Prostate gland (tissue), 2 donors: Measurements from ENCODE around the gene RAB11FIP2.

ENCODE experiments used
- CTCF ChIP-seq, 4 experiments: fragments of 200-600 bp in 2 of 4; fragments of 450-650 bp in 2 of 4; sonication (generic) in 2 of 4; IDR thresholded peaks; 1 replicate in 3 of 4; 2 replicates in 1 of 4; pipeline ENCODE4 v1.5.1; 2016 to 2019; ENCODE audit warnings: antibody characterized with exemption in 4 of 4, mild to moderate bottlenecking in 2 of 4, moderate library complexity in 2 of 4
- POLR2A ChIP-seq: fragments of 450-650 bp; IDR thresholded peaks from one replicate; pipeline ENCODE4 v1.6.1; 2016; ENCODE audit warnings: antibody characterized with exemption, mild to moderate bottlenecking
- POLR2AphosphoS5 ChIP-seq: sonication (generic); formaldehyde crosslinking; IDR thresholded peaks from one replicate; pipeline ENCODE4 v1.6.1; 2017; ENCODE audit warnings: antibody characterized with exemption

DNA sequence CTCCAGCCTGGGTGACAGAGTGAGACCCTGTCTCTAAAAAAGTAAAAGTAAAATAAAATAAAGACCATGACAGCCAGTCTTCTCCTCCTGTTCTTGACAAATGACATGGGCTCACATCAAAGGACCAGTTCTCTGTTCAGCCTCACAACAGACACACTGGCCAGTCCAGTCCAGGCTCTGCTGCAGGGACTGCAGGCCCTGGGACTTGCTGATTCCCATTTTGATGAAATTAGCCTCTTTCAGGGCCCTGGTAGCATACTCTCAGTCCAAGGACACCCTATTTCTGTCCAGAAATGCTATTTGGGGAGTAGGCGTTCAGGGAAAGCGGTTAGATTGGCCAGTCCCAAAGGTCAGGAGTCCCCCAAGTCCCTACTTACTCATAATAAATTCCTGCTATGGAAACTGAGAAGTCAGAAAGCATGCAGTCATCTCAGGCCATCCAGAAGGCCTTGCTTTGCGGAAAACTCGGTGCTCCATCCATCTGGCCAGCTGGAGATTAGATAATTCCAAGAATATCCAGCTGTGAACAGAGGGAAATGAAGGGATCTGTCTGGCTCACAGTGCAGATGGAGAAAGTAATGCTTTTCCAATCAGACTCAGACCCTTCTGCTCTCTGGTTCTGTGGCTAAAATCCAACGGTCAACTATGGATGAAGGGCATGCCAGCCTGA lies 74.4 kb downstream of the RAB11FIP2 start:
- no peak for TF ChIP-seq CTCF (IDR thresholded peaks at IDR 0.05)
- TF ChIP-seq POLR2A = no peak
- no peak for TF ChIP-seq POLR2AphosphoS5
